GM23338 (cell line): ENCODE results near the gene SLC45A1. TPM values are rescaled to one million over a fixed set of nuclear protein-coding genes. Genes with fewer than 3 reads are reported as not detected.

Source experiments
- ATAC-seq: fragments of 200-7000 bp; cut with Tn5 transposase; 3 replicates; pipeline ENCODE4 v1.9.1; 2020
- DNase-seq: peaks from one replicate; pipeline ENCODE4 v3.0.0-alpha.2; 2015; ENCODE audit warnings: low spot score
- H2AFZ ChIP-seq: fragments of 200-600 bp; sonication (generic); 2 replicates; pipeline ENCODE4 v1.8.0; 2016; ENCODE audit warnings: antibody characterized with exemption, mild to moderate bottlenecking, moderate library complexity
- H3F3A ChIP-seq: fragments of 200-600 bp; sonication (generic); replicated peaks from 2 replicates; pipeline ENCODE4 v1.8.0; 2017; ENCODE audit warnings: antibody characterized with exemption, mixed run types, low read depth
- H3K27ac ChIP-seq: fragments of 200-600 bp; sonication (generic); 2 replicates; pipeline ENCODE4 v1.6.1; 2016; ENCODE audit warnings: low read depth
- H3K27me3 ChIP-seq: fragments of 200-600 bp; sonication (generic); 2 replicates; pipeline ENCODE4 v1.8.0; 2016; ENCODE audit warnings: mild to moderate bottlenecking, mixed run types, moderate library complexity; ENCODE audit not compliant: insufficient read depth
- H3K36me3 ChIP-seq: fragments of 200-600 bp; sonication (generic); 2 replicates; pipeline ENCODE4 v1.8.0; 2016; ENCODE audit warnings: mild to moderate bottlenecking; ENCODE audit not compliant: insufficient read depth
- H3K4me1 ChIP-seq: fragments of 200-600 bp; sonication (generic); 2 replicates; pipeline ENCODE4 v1.8.0; 2016; ENCODE audit warnings: mild to moderate bottlenecking, moderate library complexity; ENCODE audit not compliant: insufficient read depth
- H3K4me2 ChIP-seq: fragments of 200-600 bp; sonication (generic); 2 replicates; pipeline ENCODE4 v1.7.1; 2017; ENCODE audit warnings: mixed run types
- H3K4me3 ChIP-seq: fragments of 200-600 bp; sonication (generic); 2 replicates; pipeline ENCODE4 v1.6.1; 2016; ENCODE audit warnings: mixed run types
- H3K79me2 ChIP-seq: fragments of 200-600 bp; sonication (generic); replicated peaks from 2 replicates; pipeline ENCODE4 v1.8.0; 2017; ENCODE audit warnings: mild to moderate bottlenecking; ENCODE audit not compliant: insufficient read depth
- H3K9me2 ChIP-seq: fragments of 200-600 bp; sonication (generic); 2 replicates; pipeline ENCODE4 v1.8.0; 2017; ENCODE audit not compliant: insufficient read depth
- H4K20me1 ChIP-seq: fragments of 200-600 bp; sonication (generic); replicated peaks from 2 replicates; pipeline ENCODE4 v1.8.0; 2017; ENCODE audit warnings: mild to moderate bottlenecking; ENCODE audit not compliant: insufficient read depth
- H3K27ac Mint-ChIP-seq: 2 replicates; pipeline ENCODE4 v1.8.0; 2020; ENCODE audit warnings: inconsistent platforms, mild to moderate bottlenecking, moderate library complexity, mixed read lengths
- H3K27me3 Mint-ChIP-seq: 3 replicates; pipeline ENCODE4 v1.8.0; 2022; ENCODE audit warnings: low read depth, mild to moderate bottlenecking, moderate library complexity, mixed read lengths, inconsistent platforms; ENCODE audit not compliant: insufficient read depth, poor library complexity
- H3K36me3 Mint-ChIP-seq: 3 replicates; pipeline ENCODE4 v1.8.0; 2021; ENCODE audit warnings: low read depth, mild to moderate bottlenecking, inconsistent platforms, moderate library complexity, mixed read lengths
- H3K4me1 Mint-ChIP-seq: 3 replicates; pipeline ENCODE4 v1.8.0; 2020; ENCODE audit warnings: mild to moderate bottlenecking, inconsistent platforms, mixed read lengths
- H3K4me3 Mint-ChIP-seq: 3 replicates; pipeline ENCODE4 v1.8.0; 2021; ENCODE audit warnings: moderate library complexity, mild to moderate bottlenecking, inconsistent platforms, mixed read lengths
- H3K9me3 Mint-ChIP-seq: 3 replicates; pipeline ENCODE4 v1.8.0; 2020; ENCODE audit warnings: moderate library complexity, mild to moderate bottlenecking, inconsistent platforms, mixed read lengths
- CTCF ChIP-seq, 2 experiments: fragments of 200-600 bp in 1 of 2; sonication (generic) in 1 of 2; conservative IDR thresholded peaks; 2 replicates each; pipeline versions ENCODE4 v1.5.1 to v1.6.1; 2016 to 2017; ENCODE audit warnings: antibody characterized with exemption in 2 of 2, low read depth in 2 of 2, mild to moderate bottlenecking in 2 of 2, moderate library complexity in 1 of 2
- EZH2 ChIP-seq: fragments of 200-600 bp; sonication (generic); IDR thresholded peaks from one replicate; pipeline ENCODE4 v1.8.0; 2017; ENCODE audit warnings: antibody characterized with exemption, mild to moderate bottlenecking, low read depth; ENCODE audit not compliant: unreplicated experiment
- JUNB ChIP-seq: IDR thresholded peaks from one replicate; pipeline ENCODE4 v1.6.1; 2016; ENCODE audit warnings: antibody characterized with exemption; ENCODE audit not compliant: unreplicated experiment
- NANOG ChIP-seq: IDR thresholded peaks from 2 replicates; pipeline ENCODE4 v1.6.1; 2016; ENCODE audit warnings: antibody characterized with exemption, borderline replicate concordance
- REST ChIP-seq: IDR thresholded peaks from one replicate; pipeline ENCODE4 v1.6.1; 2018; ENCODE audit warnings: antibody characterized with exemption; ENCODE audit not compliant: unreplicated experiment
- ZNF331 ChIP-seq: fragments of 250-450 bp; sonication (Bioruptor Pico); IDR thresholded peaks from 2 replicates; pipeline ENCODE4 v1.5.0; 2020; ENCODE audit warnings: low read depth, mild to moderate bottlenecking, moderate library complexity
- ZNF462 ChIP-seq: fragments of 250-450 bp; sonication (Bioruptor Pico); IDR thresholded peaks from 2 replicates; pipeline ENCODE4 v1.5.0; 2020; ENCODE audit warnings: mild to moderate bottlenecking, moderate library complexity
- polyA plus RNA-seq: library from polyadenylated mRNA; unstranded; fragments of >200 nt; fragmentation: Nextera tagmentation; extraction: Ambion mirVana; gene quantifications from 2 replicates; pipeline ENCODE4 v1.2.1, GENCODE V29; 2016
- total RNA-seq: library from RNA; depleted of rRNA; stranded (reverse); fragments of >200 nt; shearing (Covaris generic); gene quantifications from 2 replicates; pipeline ENCODE4 v1.2.3, GENCODE V29; 2014
- TF ChIP-seq, protein P1 (sequence below): IDR thresholded peaks from 2 replicates; pipeline ENCODE4 v1.6.1; 2016; ENCODE audit warnings: antibody characterized with exemption

Gene SLC45A1
- total and polyA plus RNA-seq, 2 experiments from 2014 or later: 1.3 to 2.3 TPM

- ATAC-seq: no peak
Measured at GRCh38 chr1:8311068-8311718, 6.7 kb upstream of the SLC45A1 start.

More at GRCh38 chr1:8311068-8311718, 6.7 kb upstream of the SLC45A1 start:
- no peaks in the 10 kb centered on the region for H3K27me3 ChIP-seq
- H3F3A ChIP-seq: 0 out of 2 replicates have a peak, but pooled peaks cover 5% of the 10 kb centered on the region
- DNase-seq: no peak
- TF ChIP-seq EZH2: no peak
- no peak for TF ChIP-seq ZNF462 (CRISPR knock-in tag)
- no peak for TF ChIP-seq JUNB
- TF ChIP-seq CTCF (conservative IDR thresholded peaks at IDR 0.05; ENCODE audit: low read depth in 2 of 2): no peak
- TF ChIP-seq ZNF331 (CRISPR knock-in tag): no peak
- no peak for TF ChIP-seq REST
- TF ChIP-seq, protein P1, sequence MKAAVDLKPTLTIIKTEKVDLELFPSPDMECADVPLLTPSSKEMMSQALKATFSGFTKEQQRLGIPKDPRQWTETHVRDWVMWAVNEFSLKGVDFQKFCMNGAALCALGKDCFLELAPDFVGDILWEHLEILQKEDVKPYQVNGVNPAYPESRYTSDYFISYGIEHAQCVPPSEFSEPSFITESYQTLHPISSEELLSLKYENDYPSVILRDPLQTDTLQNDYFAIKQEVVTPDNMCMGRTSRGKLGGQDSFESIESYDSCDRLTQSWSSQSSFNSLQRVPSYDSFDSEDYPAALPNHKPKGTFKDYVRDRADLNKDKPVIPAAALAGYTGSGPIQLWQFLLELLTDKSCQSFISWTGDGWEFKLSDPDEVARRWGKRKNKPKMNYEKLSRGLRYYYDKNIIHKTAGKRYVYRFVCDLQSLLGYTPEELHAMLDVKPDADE: no peak
- TF ChIP-seq NANOG: no peak
- no peak overlapping the region for H2AFZ ChIP-seq
- no peaks in the 10 kb centered on the region for H4K20me1 ChIP-seq
- H3K79me2 ChIP-seq: no peaks in the 10 kb centered on the region
- Mint-ChIP-seq H3K27ac (no peak overlapping the region), H3K4me3 (no peak overlapping the region), H3K4me1 (peaks cover 26% of the 10 kb centered on the region), H3K9me3 (peaks cover 7% of the 10 kb centered on the region; the same call in 2 of the 3 replicates), H3K36me3 (peaks cover 7% of the 10 kb centered on the region), H3K27me3 (peaks cover 11% of the 10 kb centered on the region)
- H3K36me3 ChIP-seq: no peaks in the 10 kb centered on the region
- peaks cover 21% of the 10 kb centered on the region for H3K4me1 ChIP-seq
- H3K9me2 ChIP-seq: 0 out of 2 replicates have a peak, but pooled peaks cover 3% of the 10 kb centered on the region
- no peak overlapping the region for H3K4me2 ChIP-seq
- H3K27ac ChIP-seq: no peak overlapping the region
- H3K4me3 ChIP-seq: no peak overlapping the region
